Endodermal cell (in vitro differentiated cells): ENCODE measurements around the gene VSX2. TPM values are rescaled to one million over a fixed set of nuclear protein-coding genes. Genes with fewer than 3 reads are reported as not detected.
A peak's percentile ranks its signal among the peaks of the same experiment; 100 is the strongest.

ENCODE experiments used
- DNase-seq: peaks from one replicate; pipeline ENCODE4 v3.0.0-alpha.2; 2017
- H3K27ac ChIP-seq: 2 replicates; pipeline ENCODE4 v1.5.1; 2013; ENCODE audit warnings: mild to moderate bottlenecking, low read depth, low read length, moderate library complexity
- H3K27me3 ChIP-seq: 2 replicates; pipeline ENCODE4 v1.6.1; 2013; ENCODE audit warnings: mild to moderate bottlenecking, low read length, moderate library complexity; ENCODE audit not compliant: insufficient read depth, control insufficient read depth, poor library complexity, severe bottlenecking
- H3K36me3 ChIP-seq: 2 replicates; pipeline ENCODE4 v1.7.0; 2013; ENCODE audit warnings: mild to moderate bottlenecking, low read length, moderate library complexity; ENCODE audit not compliant: control insufficient read depth, insufficient read depth
- H3K4me1 ChIP-seq: one replicate; pipeline ENCODE4 v1.7.0; 2013; ENCODE audit warnings: low read length; ENCODE audit not compliant: control insufficient read depth, insufficient read depth
- H3K4me3 ChIP-seq: 2 replicates; pipeline ENCODE4 v1.5.1; 2013; ENCODE audit warnings: mild to moderate bottlenecking, low read length, moderate library complexity
- H3K9ac ChIP-seq: 2 replicates; pipeline ENCODE4 v1.6.1; 2013; ENCODE audit warnings: mild to moderate bottlenecking, low read length, moderate library complexity; ENCODE audit not compliant: poor library complexity, severe bottlenecking; ENCODE audit errors: extremely low read depth
- H3K9me3 ChIP-seq: 2 replicates; pipeline ENCODE4 v1.6.1; 2013; ENCODE audit warnings: mild to moderate bottlenecking, low read length, moderate library complexity; ENCODE audit not compliant: control insufficient read depth
- H3K27ac Mint-ChIP-seq: 2 replicates; pipeline ENCODE4 v1.8.0; 2020; ENCODE audit warnings: mixed read lengths
- H3K27me3 Mint-ChIP-seq: 2 replicates; pipeline ENCODE4 v1.8.0; 2021; ENCODE audit warnings: mild to moderate bottlenecking, mixed read lengths; ENCODE audit not compliant: insufficient read depth
- H3K36me3 Mint-ChIP-seq: 2 replicates; pipeline ENCODE4 v1.8.0; 2020; ENCODE audit warnings: low read depth, mixed read lengths
- H3K4me1 Mint-ChIP-seq: 2 replicates; pipeline ENCODE4 v1.8.0; 2020; ENCODE audit warnings: mixed read lengths
- H3K4me3 Mint-ChIP-seq: 2 replicates; pipeline ENCODE4 v1.8.0; 2020; ENCODE audit warnings: mild to moderate bottlenecking, moderate library complexity, mixed read lengths
- H3K9me3 Mint-ChIP-seq: 2 replicates; pipeline ENCODE4 v1.8.0; 2020; ENCODE audit warnings: mild to moderate bottlenecking, mixed read lengths
- CTCF ChIP-seq: fragments of 200-600 bp; sonication (generic); conservative IDR thresholded peaks from 2 replicates; pipeline ENCODE4 v1.5.0; 2021; ENCODE audit warnings: antibody characterized with exemption, mild to moderate bottlenecking
- WGBS, 2 experiments: methylation state at CpG; one replicate each; pipeline versions ENCODE4 v1.1.5 to v1.1.7; 2013; ENCODE audit warnings: missing lambda C conversion rate in 2 of 2, mixed read lengths in 1 of 2; ENCODE audit not compliant: insufficient coverage in 1 of 2, insufficient read length in 1 of 2; 5-methylcytosine and 5-hydroxymethylcytosine counted together
- total RNA-seq, 2 donors: library from RNA; stranded (reverse); fragmentation: NEBNext Ultra II Directional in 1 of 2; extraction: Animal tissue kit (Norgen Biotek cat#: 25700) in 1 of 2; gene quantifications; 2 replicates in 1 of 2; 3 replicates in 1 of 2; pipeline ENCODE4 v1.2.1, GENCODE V29; 2021

VSX2 gene
- total RNA-seq, 2 donors from 2014 or later = not detected

DNA sequence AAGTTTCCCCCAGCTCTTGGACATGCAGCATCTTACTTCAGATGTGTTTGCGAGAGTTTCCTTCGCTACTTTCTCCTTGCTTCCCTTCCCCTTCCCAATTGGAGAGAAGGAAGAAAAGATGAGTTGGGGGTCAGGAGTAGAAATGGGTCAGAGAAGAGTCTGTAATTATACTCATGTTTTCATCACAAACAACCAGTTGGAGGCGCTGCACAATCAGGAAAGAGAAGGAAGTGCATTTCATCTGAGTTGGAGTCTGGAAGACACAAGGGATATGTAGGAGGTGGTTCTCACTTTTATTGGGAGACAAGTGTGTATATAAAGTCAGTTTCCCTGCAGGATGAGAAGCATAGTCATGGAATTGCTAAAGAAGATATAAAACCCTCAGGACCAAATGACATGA, 31.3 kb upstream of the VSX2 start:
- Mint-ChIP-seq H3K4me1 (peaks cover 5% of the 10 kb centered on the region), H3K27ac (no peak overlapping the region), H3K27me3 (no peaks in the 10 kb centered on the region), H3K36me3 (no peaks in the 10 kb centered on the region), H3K4me3 (no peak overlapping the region), H3K9me3 (no peaks in the 10 kb centered on the region)
- Histone ChIP-seq H3K27ac (no peak overlapping the region), H3K27me3 (peaks cover 6% of the 10 kb centered on the region), H3K4me1 (no peaks in the 10 kb centered on the region), H3K9me3 (no peaks in the 10 kb centered on the region), H3K4me3 (no peak overlapping the region), H3K9ac (no peak overlapping the region), H3K36me3 (peaks cover 5% of the 10 kb centered on the region)
- peak; percentile 81 for DNase-seq
- WGBS, 2 experiments = 17 to 40% methylated on average over 1 of the region's 3 CpGs
- peak; percentile 77 for TF ChIP-seq CTCF

DNA sequence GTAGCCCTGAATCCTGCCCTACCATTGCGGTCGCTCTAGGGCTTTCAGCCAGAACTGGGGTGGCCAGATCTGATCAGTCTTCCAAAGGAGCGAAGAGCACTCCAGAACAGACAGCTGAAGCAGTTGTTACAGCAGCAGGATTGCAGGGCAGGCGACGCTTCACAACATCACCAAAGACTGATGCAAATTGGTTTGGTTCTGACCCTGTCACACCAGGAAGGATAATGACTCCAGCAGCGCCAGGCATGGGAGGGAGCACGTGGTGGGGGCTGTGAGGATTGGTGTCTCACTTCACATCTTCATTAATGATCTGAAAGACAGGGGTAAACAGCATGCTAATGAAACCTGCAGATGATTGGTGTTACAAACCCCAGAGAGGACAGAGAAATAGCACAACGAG, 30.6 kb upstream of the VSX2 start:
- H3K9ac ChIP-seq = no peak overlapping the region
- H3K27ac ChIP-seq = no peak overlapping the region
- Mint-ChIP-seq H3K4me3 (no peak overlapping the region), H3K27ac (no peak overlapping the region), H3K27me3 (no peaks in the 10 kb centered on the region), H3K36me3 (no peaks in the 10 kb centered on the region), H3K4me1 (peaks cover 7% of the 10 kb centered on the region), H3K9me3 (no peaks in the 10 kb centered on the region)
- H3K9me3 ChIP-seq = no peaks in the 10 kb centered on the region
- H3K27me3 ChIP-seq = peaks cover 6% of the 10 kb centered on the region
- no peak overlapping the region for H3K4me3 ChIP-seq
- no peak for DNase-seq
- 88 to 97% methylated on average over 6 to 8 of the region's 8 CpGs for WGBS, 2 experiments
- no peak for TF ChIP-seq CTCF
- H3K36me3 ChIP-seq = no peaks in the 10 kb centered on the region
- H3K4me1 ChIP-seq = no peaks in the 10 kb centered on the region

DNA sequence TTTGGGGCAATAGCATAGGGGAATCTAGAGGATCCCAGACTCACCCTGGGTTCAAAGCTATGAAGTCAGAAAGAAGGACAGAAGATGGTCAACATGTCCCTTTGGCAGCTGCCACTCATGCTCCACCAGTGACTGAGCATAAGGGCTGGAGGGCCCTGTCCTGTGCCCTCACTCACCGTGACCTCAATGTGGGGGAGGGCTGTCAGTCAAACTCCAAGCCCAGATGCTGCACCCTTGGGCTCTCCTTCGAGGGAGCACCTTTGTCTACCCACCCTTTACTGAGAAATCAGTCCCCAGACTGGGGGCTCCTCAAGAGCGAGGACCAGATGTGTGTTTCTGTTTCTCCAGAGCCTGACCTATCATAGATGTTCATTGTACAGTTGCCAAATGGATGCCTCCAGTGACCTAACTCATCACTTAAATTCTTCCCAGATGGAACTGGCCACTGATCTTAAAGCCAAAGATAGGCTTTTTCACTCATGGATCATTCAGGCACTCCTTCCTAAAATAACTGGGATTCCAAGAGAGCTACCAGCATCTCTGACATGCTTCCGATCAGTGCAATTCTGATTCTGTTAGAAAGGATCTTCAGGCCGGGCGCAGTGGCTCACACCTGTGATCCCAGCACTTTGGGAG, 27.2 kb upstream of the VSX2 start:
- no peak for DNase-seq
- Mint-ChIP-seq H3K27ac (no peak overlapping the region), H3K4me3 (no peak overlapping the region), H3K9me3 (no peaks in the 10 kb centered on the region), H3K36me3 (no peaks in the 10 kb centered on the region), H3K4me1 (peaks cover 16% of the 10 kb centered on the region), H3K27me3 (peaks cover 13% of the 10 kb centered on the region)
- Histone ChIP-seq H3K9me3 (no peaks in the 10 kb centered on the region), H3K27me3 (peaks cover 11% of the 10 kb centered on the region), H3K4me1 (no peaks in the 10 kb centered on the region), H3K4me3 (no peak overlapping the region), H3K9ac (no peak overlapping the region), H3K36me3 (no peaks in the 10 kb centered on the region), H3K27ac (no peak overlapping the region)
- 91 to 94% methylated on average over 6 of the region's 6 CpGs for WGBS, 2 experiments
- TF ChIP-seq CTCF = no peak
